GM06990 (cell line): ENCODE measurements around the gene TSHZ1.

Source experiments
- DNase-seq: peaks from one replicate; pipeline ENCODE4 v3.0.0-alpha.2; 2011; ENCODE audit not compliant: insufficient read length; ENCODE audit errors: extremely low read depth
- H3K27me3 ChIP-seq: replicated peaks from 2 replicates; pipeline ENCODE4 v1.6.0; 2011; ENCODE audit warnings: low read length; ENCODE audit not compliant: control insufficient read depth, insufficient read depth
- H3K36me3 ChIP-seq: 2 replicates; pipeline ENCODE4 v1.5.1; 2011; ENCODE audit warnings: low read length; ENCODE audit not compliant: control insufficient read depth, insufficient read depth
- H3K4me3 ChIP-seq: replicated peaks from 2 replicates; pipeline ENCODE4 v1.5.1; 2011; ENCODE audit warnings: low read depth, mild to moderate bottlenecking, control low read depth, low read length
- CTCF ChIP-seq: IDR thresholded peaks from 2 replicates; pipeline ENCODE4 v1.5.1; 2011; ENCODE audit warnings: low read length, control low read depth, mild to moderate bottlenecking, inconsistent platforms; ENCODE audit not compliant: insufficient read depth, poor library complexity, severe bottlenecking

The TSHZ1 gene

GRCh38 chr18:75205514-75206132, 5.0 kb upstream of the TSHZ1 start:
- no peaks in the 10 kb centered on the region for H3K27me3 ChIP-seq
- no peak for DNase-seq
- H3K4me3 ChIP-seq = no peak overlapping the region
- peaks cover 5% of the 10 kb centered on the region for H3K36me3 ChIP-seq
- TF ChIP-seq CTCF = no peak

GRCh38 chr18:75206452-75207309, 3.9 kb upstream of the TSHZ1 start:
- H3K36me3 ChIP-seq = peaks cover 3% of the 10 kb centered on the region
- H3K4me3 ChIP-seq = peak overlapping the region; percentile 84
- no peak for DNase-seq
- no peak for TF ChIP-seq CTCF
- H3K27me3 ChIP-seq = no peaks in the 10 kb centered on the region

GRCh38 chr18:75207310-75208154, 3.1 kb upstream of the TSHZ1 start:
- Histone ChIP-seq H3K27me3 (no peaks in the 10 kb centered on the region), H3K36me3 (no peaks in the 10 kb centered on the region; the same call in 1 of the 2 replicates), H3K4me3 (peak overlapping the region; percentile 84)
- TF ChIP-seq CTCF = no peak
- no peak for DNase-seq

- DNase-seq = peak; percentile 72
- H3K4me3 ChIP-seq = peak overlapping the region; percentile 84
- H3K36me3 ChIP-seq = no peaks in the 10 kb centered on the region; the same call in 1 of the 2 replicates
- TF ChIP-seq CTCF = no peak
- H3K27me3 ChIP-seq = no peaks in the 10 kb centered on the region
Observed at GRCh38 chr18:75208155-75208835, 2.3 kb upstream of the TSHZ1 start.

- H3K36me3 ChIP-seq = no peaks in the 10 kb centered on the region; the same call in 1 of the 2 replicates
- peak overlapping the region; percentile 84 for H3K4me3 ChIP-seq
- no peaks in the 10 kb centered on the region for H3K27me3 ChIP-seq
- TF ChIP-seq CTCF = no peak
- DNase-seq = no peak
Observed at GRCh38 chr18:75208836-75209128, 1.8 kb upstream of the TSHZ1 start.
